PFSK-1 (cell line): ENCODE results near the gene PLAGL2.

Experiments used
- POLR2AphosphoS5 ChIP-seq: IDR thresholded peaks from 2 replicates; pipeline ENCODE4 v1.6.1; 2012; ENCODE audit warnings: low read depth, mild to moderate bottlenecking, control low read depth, low read length, moderate library complexity
- TF ChIP-seq, protein P1 (sequence below), 2 experiments: IDR thresholded peaks; 2 replicates each; pipeline versions ENCODE4 v1.6.1 to v1.8.0; 2011 to 2012; ENCODE audit warnings: low read depth in 2 of 2, low read length in 2 of 2, control low read depth in 1 of 2, inconsistent platforms in 1 of 2, mild to moderate bottlenecking in 1 of 2, moderate library complexity in 1 of 2; ENCODE audit not compliant: insufficient read depth in 1 of 2

DNA sequence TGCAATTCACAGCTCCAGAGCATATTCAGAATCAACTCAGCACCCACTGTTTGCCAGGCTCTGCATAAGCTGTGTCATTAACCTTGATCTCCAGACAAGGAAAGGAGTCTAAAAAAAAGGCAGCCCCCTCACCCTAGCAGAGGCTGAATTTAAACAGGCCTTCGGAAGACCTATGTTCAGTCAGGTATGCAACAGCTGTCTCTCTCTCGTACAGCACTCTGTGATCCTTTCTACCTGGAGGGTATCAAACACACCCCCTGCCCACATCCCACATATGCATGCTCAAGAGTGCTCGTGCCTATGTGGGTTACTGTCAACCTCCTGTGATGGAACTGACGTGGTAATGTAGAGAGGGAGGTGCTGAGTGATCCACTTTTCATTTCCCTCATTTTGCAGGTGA, 8.5 kb downstream of the PLAGL2 start:
- TF ChIP-seq POLR2AphosphoS5, result no peak
- TF ChIP-seq, protein P1, sequence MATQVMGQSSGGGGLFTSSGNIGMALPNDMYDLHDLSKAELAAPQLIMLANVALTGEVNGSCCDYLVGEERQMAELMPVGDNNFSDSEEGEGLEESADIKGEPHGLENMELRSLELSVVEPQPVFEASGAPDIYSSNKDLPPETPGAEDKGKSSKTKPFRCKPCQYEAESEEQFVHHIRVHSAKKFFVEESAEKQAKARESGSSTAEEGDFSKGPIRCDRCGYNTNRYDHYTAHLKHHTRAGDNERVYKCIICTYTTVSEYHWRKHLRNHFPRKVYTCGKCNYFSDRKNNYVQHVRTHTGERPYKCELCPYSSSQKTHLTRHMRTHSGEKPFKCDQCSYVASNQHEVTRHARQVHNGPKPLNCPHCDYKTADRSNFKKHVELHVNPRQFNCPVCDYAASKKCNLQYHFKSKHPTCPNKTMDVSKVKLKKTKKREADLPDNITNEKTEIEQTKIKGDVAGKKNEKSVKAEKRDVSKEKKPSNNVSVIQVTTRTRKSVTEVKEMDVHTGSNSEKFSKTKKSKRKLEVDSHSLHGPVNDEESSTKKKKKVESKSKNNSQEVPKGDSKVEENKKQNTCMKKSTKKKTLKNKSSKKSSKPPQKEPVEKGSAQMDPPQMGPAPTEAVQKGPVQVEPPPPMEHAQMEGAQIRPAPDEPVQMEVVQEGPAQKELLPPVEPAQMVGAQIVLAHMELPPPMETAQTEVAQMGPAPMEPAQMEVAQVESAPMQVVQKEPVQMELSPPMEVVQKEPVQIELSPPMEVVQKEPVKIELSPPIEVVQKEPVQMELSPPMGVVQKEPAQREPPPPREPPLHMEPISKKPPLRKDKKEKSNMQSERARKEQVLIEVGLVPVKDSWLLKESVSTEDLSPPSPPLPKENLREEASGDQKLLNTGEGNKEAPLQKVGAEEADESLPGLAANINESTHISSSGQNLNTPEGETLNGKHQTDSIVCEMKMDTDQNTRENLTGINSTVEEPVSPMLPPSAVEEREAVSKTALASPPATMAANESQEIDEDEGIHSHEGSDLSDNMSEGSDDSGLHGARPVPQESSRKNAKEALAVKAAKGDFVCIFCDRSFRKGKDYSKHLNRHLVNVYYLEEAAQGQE (IDR thresholded peaks at IDR 0.05; ENCODE audit: insufficient read depth in 1 of 2, low read depth in 2 of 2, low read length in 2 of 2), result no peak
